ENCODE data around the gene BUD31.

The BUD31 gene

GRCh38 chr7:99380032-99380822, 28.5 kb upstream of the BUD31 start:
- Histone ChIP-seq H3K56ac (ENCODE audit: low read length) (peak overlapping the region; percentile 64), H3K4me1 (ENCODE audit: control insufficient read depth, low read depth, low read length) (peaks cover 4% of the 10 kb centered on the region), H3K9ac (ENCODE audit: low read length) (no peak overlapping the region), H2BK120ac (ENCODE audit: low read depth, low read length) (no peak overlapping the region), H3K79me1 (ENCODE audit: low read length) (peaks cover 26% of the 10 kb centered on the region), H3K4me3 (ENCODE audit: low read length) (no peak overlapping the region), H3K36me3 (ENCODE audit: control insufficient read depth, insufficient read depth, low read length) (peaks cover 2% of the 10 kb centered on the region), H3K4ac (ENCODE audit: low read depth, low read length) (no peak overlapping the region), H4K5ac (ENCODE audit: low read length) (no peak overlapping the region), H2BK5ac (ENCODE audit: low read length) (no peak overlapping the region), H3K4me2 (ENCODE audit: low read length) (no peak overlapping the region), H3K18ac (ENCODE audit: low read length) (no peak overlapping the region), H4K8ac (ENCODE audit: low read depth, low read length) (no peak overlapping the region), H3K27me3 (ENCODE audit: insufficient read depth, low read length, poor library complexity) (no peaks in the 10 kb centered on the region), H3K79me2 (ENCODE audit: control insufficient read depth, insufficient read depth, low read length) (peaks cover 13% of the 10 kb centered on the region), H2BK15ac (replicated peaks; ENCODE audit: low read depth) (no peak overlapping the region), H3K23ac (ENCODE audit: low read length) (no peak overlapping the region), H2AK5ac (ENCODE audit: low read length) (no peak overlapping the region), H3K27ac (ENCODE audit: low read depth, low read length) (no peak overlapping the region)
- no CpG with 5 or more reads among the region's 12 CpGs for WGBS (ENCODE audit: extremely low coverage, insufficient coverage, low lambda C conversion rate)
- peak; percentile 59 for DNase-seq

- no peak overlapping the region for H4K5ac ChIP-seq (ENCODE audit: low read length)
- no peak overlapping the region for H2BK5ac ChIP-seq (ENCODE audit: low read length)
- H3K4me3 ChIP-seq (ENCODE audit: low read length): no peak overlapping the region
- H3K9ac ChIP-seq (ENCODE audit: low read length): no peak overlapping the region
- H3K23ac ChIP-seq (ENCODE audit: low read length): no peak overlapping the region
- peak overlapping the region; percentile 3 for H3K56ac ChIP-seq (ENCODE audit: low read length)
- no peak for DNase-seq
- H3K18ac ChIP-seq (ENCODE audit: low read length): no peak overlapping the region
- no peak overlapping the region for H4K8ac ChIP-seq (ENCODE audit: low read depth, low read length)
- peaks cover 25% of the 10 kb centered on the region for H3K79me1 ChIP-seq (ENCODE audit: low read length)
- no peak overlapping the region for H3K4ac ChIP-seq (ENCODE audit: low read depth, low read length)
- H3K4me2 ChIP-seq (ENCODE audit: low read length): no peak overlapping the region
- H3K27ac ChIP-seq (ENCODE audit: low read depth, low read length): no peak overlapping the region
- no peak overlapping the region for H2BK15ac ChIP-seq (replicated peaks; ENCODE audit: low read depth)
- H3K79me2 ChIP-seq (ENCODE audit: control insufficient read depth, insufficient read depth, low read length): peaks cover 13% of the 10 kb centered on the region
- H3K27me3 ChIP-seq (ENCODE audit: insufficient read depth, low read length, poor library complexity): no peaks in the 10 kb centered on the region
- peaks cover 4% of the 10 kb centered on the region for H3K4me1 ChIP-seq (ENCODE audit: control insufficient read depth, low read depth, low read length)
- H2AK5ac ChIP-seq (ENCODE audit: low read length): no peak overlapping the region
- H3K36me3 ChIP-seq (ENCODE audit: control insufficient read depth, insufficient read depth, low read length): peaks cover 2% of the 10 kb centered on the region
- no peak overlapping the region for H2BK120ac ChIP-seq (ENCODE audit: low read depth, low read length)
- WGBS (ENCODE audit: extremely low coverage, insufficient coverage, low lambda C conversion rate): no CpG with 5 or more reads among the region's 16 CpGs
Measured at GRCh38 chr7:99380823-99381663, 27.7 kb upstream of the BUD31 start.

- Histone ChIP-seq H4K5ac (ENCODE audit: low read length) (no peak overlapping the region), H3K9ac (ENCODE audit: low read length) (no peak overlapping the region), H2BK120ac (ENCODE audit: low read depth, low read length) (no peak overlapping the region), H2AK5ac (ENCODE audit: low read length) (no peak overlapping the region), H3K4me3 (ENCODE audit: low read length) (no peak overlapping the region), H3K27ac (ENCODE audit: low read depth, low read length) (no peak overlapping the region), H3K23ac (ENCODE audit: low read length) (peak overlapping the region; percentile 80), H3K4me2 (ENCODE audit: low read length) (no peak overlapping the region), H3K4me1 (ENCODE audit: control insufficient read depth, low read depth, low read length) (peaks cover 4% of the 10 kb centered on the region), H2BK5ac (ENCODE audit: low read length) (no peak overlapping the region), H3K79me1 (ENCODE audit: low read length) (peaks cover 23% of the 10 kb centered on the region), H4K8ac (ENCODE audit: low read depth, low read length) (no peak overlapping the region), H2BK15ac (replicated peaks; ENCODE audit: low read depth) (no peak overlapping the region), H3K18ac (ENCODE audit: low read length) (no peak overlapping the region), H3K36me3 (ENCODE audit: control insufficient read depth, insufficient read depth, low read length) (peaks cover 2% of the 10 kb centered on the region), H3K27me3 (ENCODE audit: insufficient read depth, low read length, poor library complexity) (no peaks in the 10 kb centered on the region), H3K4ac (ENCODE audit: low read depth, low read length) (no peak overlapping the region), H3K56ac (ENCODE audit: low read length) (no peak overlapping the region), H3K79me2 (ENCODE audit: control insufficient read depth, insufficient read depth, low read length) (peaks cover 11% of the 10 kb centered on the region)
- no CpG with 5 or more reads among the region's 7 CpGs for WGBS (ENCODE audit: extremely low coverage, insufficient coverage, low lambda C conversion rate)
- DNase-seq: no peak
Measured at GRCh38 chr7:99381664-99382075, 27.1 kb upstream of the BUD31 start.

- Histone ChIP-seq H3K4me3 (ENCODE audit: low read length) (no peak overlapping the region), H3K9ac (ENCODE audit: low read length) (no peak overlapping the region), H3K23ac (ENCODE audit: low read length) (no peak overlapping the region), H3K79me2 (ENCODE audit: control insufficient read depth, insufficient read depth, low read length) (peaks cover 11% of the 10 kb centered on the region), H3K18ac (ENCODE audit: low read length) (no peak overlapping the region), H3K4me1 (ENCODE audit: control insufficient read depth, low read depth, low read length) (peaks cover 4% of the 10 kb centered on the region), H3K27ac (ENCODE audit: low read depth, low read length) (no peak overlapping the region), H3K56ac (ENCODE audit: low read length) (no peak overlapping the region), H3K79me1 (ENCODE audit: low read length) (peaks cover 23% of the 10 kb centered on the region), H3K4me2 (ENCODE audit: low read length) (no peak overlapping the region), H4K5ac (ENCODE audit: low read length) (no peak overlapping the region), H3K36me3 (ENCODE audit: control insufficient read depth, insufficient read depth, low read length) (peaks cover 2% of the 10 kb centered on the region), H2BK5ac (ENCODE audit: low read length) (no peak overlapping the region), H3K4ac (ENCODE audit: low read depth, low read length) (no peak overlapping the region), H2BK15ac (replicated peaks; ENCODE audit: low read depth) (no peak overlapping the region), H2AK5ac (ENCODE audit: low read length) (no peak overlapping the region), H3K27me3 (ENCODE audit: insufficient read depth, low read length, poor library complexity) (no peaks in the 10 kb centered on the region), H4K8ac (ENCODE audit: low read depth, low read length) (no peak overlapping the region), H2BK120ac (ENCODE audit: low read depth, low read length) (no peak overlapping the region)
- no CpG with 5 or more reads among the region's 10 CpGs for WGBS (ENCODE audit: extremely low coverage, insufficient coverage, low lambda C conversion rate)
- no peak for DNase-seq
Measured at GRCh38 chr7:99383203-99383602, 25.6 kb upstream of the BUD31 start.

GRCh38 chr7:99383791-99384370, 24.9 kb upstream of the BUD31 start:
- Histone ChIP-seq H4K5ac (ENCODE audit: low read length) (no peak overlapping the region), H3K4me2 (ENCODE audit: low read length) (no peak overlapping the region), H4K8ac (ENCODE audit: low read depth, low read length) (no peak overlapping the region), H2BK15ac (replicated peaks; ENCODE audit: low read depth) (no peak overlapping the region), H3K4me3 (ENCODE audit: low read length) (no peak overlapping the region), H3K27ac (ENCODE audit: low read depth, low read length) (no peak overlapping the region), H3K79me2 (ENCODE audit: control insufficient read depth, insufficient read depth, low read length) (peaks cover 11% of the 10 kb centered on the region), H2BK120ac (ENCODE audit: low read depth, low read length) (no peak overlapping the region), H3K36me3 (ENCODE audit: control insufficient read depth, insufficient read depth, low read length) (peaks cover 2% of the 10 kb centered on the region), H3K4me1 (ENCODE audit: control insufficient read depth, low read depth, low read length) (peaks cover 4% of the 10 kb centered on the region), H2AK5ac (ENCODE audit: low read length) (no peak overlapping the region), H3K9ac (ENCODE audit: low read length) (no peak overlapping the region), H3K56ac (ENCODE audit: low read length) (no peak overlapping the region), H3K18ac (ENCODE audit: low read length) (no peak overlapping the region), H3K79me1 (ENCODE audit: low read length) (peaks cover 23% of the 10 kb centered on the region), H2BK5ac (ENCODE audit: low read length) (no peak overlapping the region), H3K23ac (ENCODE audit: low read length) (no peak overlapping the region), H3K27me3 (ENCODE audit: insufficient read depth, low read length, poor library complexity) (no peaks in the 10 kb centered on the region), H3K4ac (ENCODE audit: low read depth, low read length) (no peak overlapping the region)
- no CpG with 5 or more reads among the region's 13 CpGs for WGBS (ENCODE audit: extremely low coverage, insufficient coverage, low lambda C conversion rate)
- no peak for DNase-seq

All from mesendoderm (in vitro differentiated cells).